Body of pancreas (tissue), 4 donors: ENCODE measurements around the gene ZDHHC3. TPM values are rescaled to one million over a fixed set of nuclear protein-coding genes. Genes with fewer than 3 reads are reported as not detected.
"Not testable (repeated sequence)": the region's sequence is repeated elsewhere in the genome, so short reads cannot be mapped to it uniquely, and the experiment has no call there.

Source experiments
- ATAC-seq: fragments of 150-250 bp; one replicate; pipeline ENCODE4 v1.9.1; 2016
- DNase-seq, 4 donors: peaks; one replicate each; pipeline ENCODE4 v3.0.0-alpha.2; 2019
- H3K27ac ChIP-seq, 4 donors: fragments of 200-600 bp; sonication (generic); 1 replicate in 3 of 4; 2 replicates in 1 of 4; pipeline versions ENCODE4 v1.5.1 to v1.6.1; 2016 to 2019; ENCODE audit warnings: mild to moderate bottlenecking in 1 of 4, mixed read lengths in 1 of 4, moderate library complexity in 1 of 4
- H3K27me3 ChIP-seq, 2 donors: fragments of 200-600 bp; sonication (generic); one replicate each; pipeline ENCODE4 v1.6.0; 2016; ENCODE audit warnings: mild to moderate bottlenecking in 1 of 2
- H3K36me3 ChIP-seq, 2 donors: fragments of 200-600 bp; sonication (generic); replicated peaks in 1 of 2; 2 replicates each; pipeline ENCODE4 v1.5.1; 2016; ENCODE audit warnings: low read depth in 2 of 2; ENCODE audit not compliant: insufficient read depth in 1 of 2
- H3K4me1 ChIP-seq: fragments of 200-600 bp; sonication (generic); one replicate; pipeline ENCODE4 v1.6.0; 2016
- H3K4me3 ChIP-seq, 2 donors: fragments of 200-600 bp; sonication (generic); 1 replicate in 1 of 2; 2 replicates in 1 of 2; pipeline ENCODE4 v1.5.1; 2016 to 2019
- H3K9me3 ChIP-seq, 3 donors: fragments of 200-600 bp; sonication (generic); 1 replicate in 2 of 3; 2 replicates in 1 of 3; pipeline ENCODE4 v1.5.1; 2016
- CTCF ChIP-seq, 7 experiments: fragments of 450-650 bp in 4 of 7; fragments of 200-600 bp in 3 of 7; sonication (generic) in 3 of 7; IDR thresholded peaks; one replicate each; pipeline ENCODE4 v1.5.1; 2016 to 2019; ENCODE audit warnings: antibody characterized with exemption in 7 of 7
- POLR2A ChIP-seq, 3 donors: fragments of 450-650 bp; IDR thresholded peaks; one replicate each; pipeline ENCODE4 v1.6.1; 2016; ENCODE audit warnings: antibody characterized with exemption in 3 of 3, mild to moderate bottlenecking in 2 of 3
- WGBS, 2 donors: methylation state at CpG; one replicate each; pipeline ENCODE4 v1.1.5; 2017; 5-methylcytosine and 5-hydroxymethylcytosine counted together
- intact Hi-C: fragments of 100-400 bp; cut with DNase I; formaldehyde crosslinking; loops from one replicate; pipeline ENCODE4 v1.15.1; 2023
- total RNA-seq, 2 donors: library from RNA; depleted of rRNA; stranded (reverse); fragments of >200 nt; gene quantifications; one replicate each; pipeline ENCODE4 v1.1.0, GENCODE V29; 2016

ZDHHC3 gene
- total RNA-seq, 2 donors from 2014 or later = 32.2 to 32.3 TPM

- H3K27ac ChIP-seq = no peak overlapping the region
- H3K27me3 ChIP-seq = no peaks in the 10 kb centered on the region
- H3K4me3 ChIP-seq = no peak overlapping the region
- no peak for TF ChIP-seq CTCF (IDR thresholded peaks at IDR 0.05)
- no peak for TF ChIP-seq POLR2A (IDR thresholded peaks at IDR 0.05)
- DNase-seq (no peak), ATAC-seq (no peak)
- H3K36me3 ChIP-seq = no peaks in the 10 kb centered on the region
- H3K9me3 ChIP-seq = no peaks in the 10 kb centered on the region
- 86 to 87% methylated on average over 3 of the region's 3 CpGs for WGBS, 2 donors
- intact Hi-C loops = no loop called here
- no peaks in the 10 kb centered on the region for H3K4me1 ChIP-seq
Observed at GRCh38 chr3:44952689-44953088, 23.3 kb downstream of the ZDHHC3 start.

- no peaks in the 10 kb centered on the region for H3K9me3 ChIP-seq
- DNase-seq = no peak
- no peaks in the 10 kb centered on the region for H3K36me3 ChIP-seq
- H3K27ac ChIP-seq = no peak overlapping the region
- no peaks in the 10 kb centered on the region for H3K4me1 ChIP-seq
- no peak overlapping the region for H3K4me3 ChIP-seq
- TF ChIP-seq CTCF (IDR thresholded peaks at IDR 0.05) (no peak), POLR2A (IDR thresholded peaks at IDR 0.05) (no peak)
- no peaks in the 10 kb centered on the region for H3K27me3 ChIP-seq
- ATAC-seq = no peak
- intact Hi-C loops = no loop called here
- 86 to 95% methylated on average over 2 of the region's 2 CpGs for WGBS, 2 donors
Observed at GRCh38 chr3:44950275-44950734, 25.7 kb downstream of the ZDHHC3 start.

GRCh38 chr3:44949770-44950169, 26.2 kb downstream of the ZDHHC3 start:
- H3K4me1 ChIP-seq, H3K27ac ChIP-seq, intact Hi-C loops, H3K9me3 ChIP-seq, DNase-seq, H3K36me3 ChIP-seq, H3K27me3 ChIP-seq, H3K4me3 ChIP-seq, ATAC-seq: not testable (repeated sequence)
- WGBS, 2 donors = 98% methylated on average over 4 of the region's 4 CpGs

GRCh38 chr3:44948239-44948638, 27.7 kb downstream of the ZDHHC3 start:
- Histone ChIP-seq H3K9me3 (no peaks in the 10 kb centered on the region), H3K4me3 (no peak overlapping the region), H3K36me3 (peaks cover 0 to 2% of the 10 kb centered on the region in 2 donors), H3K27ac (no peak overlapping the region), H3K4me1 (no peaks in the 10 kb centered on the region), H3K27me3 (no peaks in the 10 kb centered on the region)
- ATAC-seq (no peak), DNase-seq (no peak)
- 87 to 94% methylated on average over 3 of the region's 3 CpGs for WGBS, 2 donors
- intact Hi-C loops = no loop called here
- no peak for TF ChIP-seq POLR2A (IDR thresholded peaks at IDR 0.05)

GRCh38 chr3:44942202-44942921, 33.6 kb downstream of the ZDHHC3 start:
- TF ChIP-seq POLR2A (IDR thresholded peaks at IDR 0.05) (no peak), CTCF (IDR thresholded peaks at IDR 0.05) (no peak)
- H3K36me3 ChIP-seq = peaks cover 0 to 12% of the 10 kb centered on the region in 2 donors
- no peaks in the 10 kb centered on the region for H3K27me3 ChIP-seq
- intact Hi-C loops = no loop called here
- H3K9me3 ChIP-seq = no peaks in the 10 kb centered on the region
- no peak for DNase-seq
- ATAC-seq = no peak
- H3K27ac ChIP-seq = no peak overlapping the region
- 89 to 91% methylated on average over 6 to 9 of the region's 9 CpGs for WGBS, 2 donors
- no peak overlapping the region for H3K4me3 ChIP-seq
- H3K4me1 ChIP-seq = no peaks in the 10 kb centered on the region

- no peaks in the 10 kb centered on the region for H3K9me3 ChIP-seq
- H3K27me3 ChIP-seq = no peaks in the 10 kb centered on the region
- no peak overlapping the region for H3K4me3 ChIP-seq
- ATAC-seq = no peak
- no peak for DNase-seq
- no peaks in the 10 kb centered on the region for H3K4me1 ChIP-seq
- TF ChIP-seq CTCF (IDR thresholded peaks at IDR 0.05) = no peak
- TF ChIP-seq POLR2A (IDR thresholded peaks at IDR 0.05) = no peak
- H3K36me3 ChIP-seq = peaks cover 0 to 12% of the 10 kb centered on the region in 2 donors
- H3K27ac ChIP-seq = no peak overlapping the region
- intact Hi-C loops = no loop called here
- WGBS, 2 donors = 81 to 87% methylated on average over 6 of the region's 6 CpGs
Observed at GRCh38 chr3:44939581-44940036, 36.4 kb downstream of the ZDHHC3 start.
